Fibroblast of lung (primary cell): ENCODE data around the gene C1QTNF9B.

Experiments used
- EZH2 ChIP-seq: IDR thresholded peaks from 2 replicates; pipeline ENCODE4 v1.5.1; 2012; ENCODE audit warnings: low read length, control low read depth, mild to moderate bottlenecking; ENCODE audit errors: missing control alignments
- TF ChIP-seq, protein P1 (sequence below), 2 donors: IDR thresholded peaks in 1 of 2; conservative IDR thresholded peaks in 1 of 2; 1 replicate in 1 of 2; 2 replicates in 1 of 2; pipeline ENCODE4 v1.5.1; 2011 to 2012; ENCODE audit warnings: low read length in 2 of 2, control low read depth in 1 of 2, inconsistent platforms in 1 of 2, low read depth in 1 of 2, mild to moderate bottlenecking in 1 of 2

DNA sequence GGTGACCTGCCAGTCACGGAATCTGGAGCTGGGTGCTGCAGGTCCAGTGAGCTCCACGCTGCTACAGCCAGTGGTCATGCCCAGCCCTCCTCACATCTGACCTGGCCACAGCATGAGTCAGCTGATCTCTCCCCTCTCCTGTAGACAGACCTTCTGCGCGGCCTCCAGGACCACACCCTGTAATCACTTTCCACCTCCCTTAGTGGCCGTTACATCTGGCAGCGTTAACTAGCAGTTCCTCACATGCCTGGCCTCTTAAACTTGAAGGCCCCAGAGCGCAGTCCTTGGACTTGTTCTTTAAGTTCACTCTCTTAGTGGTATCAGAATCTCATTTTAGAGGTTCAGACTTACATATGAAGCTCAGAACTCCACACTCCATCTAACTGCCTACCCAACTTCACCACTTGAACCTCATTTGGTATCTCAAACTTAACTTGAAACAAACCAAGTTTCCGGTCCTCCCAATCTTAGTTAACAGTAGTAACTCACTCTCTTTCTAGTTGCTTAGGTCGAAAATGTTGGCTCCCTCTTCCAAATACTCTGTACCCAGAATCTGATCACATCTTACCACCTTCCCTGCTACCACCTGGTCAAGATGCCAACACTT, 30.8 kb downstream of the C1QTNF9B start:
- TF ChIP-seq, protein P1, sequence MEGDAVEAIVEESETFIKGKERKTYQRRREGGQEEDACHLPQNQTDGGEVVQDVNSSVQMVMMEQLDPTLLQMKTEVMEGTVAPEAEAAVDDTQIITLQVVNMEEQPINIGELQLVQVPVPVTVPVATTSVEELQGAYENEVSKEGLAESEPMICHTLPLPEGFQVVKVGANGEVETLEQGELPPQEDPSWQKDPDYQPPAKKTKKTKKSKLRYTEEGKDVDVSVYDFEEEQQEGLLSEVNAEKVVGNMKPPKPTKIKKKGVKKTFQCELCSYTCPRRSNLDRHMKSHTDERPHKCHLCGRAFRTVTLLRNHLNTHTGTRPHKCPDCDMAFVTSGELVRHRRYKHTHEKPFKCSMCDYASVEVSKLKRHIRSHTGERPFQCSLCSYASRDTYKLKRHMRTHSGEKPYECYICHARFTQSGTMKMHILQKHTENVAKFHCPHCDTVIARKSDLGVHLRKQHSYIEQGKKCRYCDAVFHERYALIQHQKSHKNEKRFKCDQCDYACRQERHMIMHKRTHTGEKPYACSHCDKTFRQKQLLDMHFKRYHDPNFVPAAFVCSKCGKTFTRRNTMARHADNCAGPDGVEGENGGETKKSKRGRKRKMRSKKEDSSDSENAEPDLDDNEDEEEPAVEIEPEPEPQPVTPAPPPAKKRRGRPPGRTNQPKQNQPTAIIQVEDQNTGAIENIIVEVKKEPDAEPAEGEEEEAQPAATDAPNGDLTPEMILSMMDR (conservative IDR thresholded peaks at IDR 0.05 in 1 of 2, IDR thresholded peaks at IDR 0.05 in 1 of 2; ENCODE audit: low read depth in 1 of 2, low read length in 2 of 2), result no peak
- TF ChIP-seq EZH2, result no peak
